Endodermal cell (in vitro differentiated cells): ENCODE measurements around the gene ARID3C. TPM values are rescaled to one million over a fixed set of nuclear protein-coding genes. Genes with fewer than 3 reads are reported as not detected.
A peak's percentile ranks its signal among the peaks of the same experiment; 100 is the strongest.

Experiments
- DNase-seq: peaks from one replicate; pipeline ENCODE4 v3.0.0-alpha.2; 2017
- H3K27ac ChIP-seq: 2 replicates; pipeline ENCODE4 v1.5.1; 2013; ENCODE audit warnings: mild to moderate bottlenecking, low read depth, low read length, moderate library complexity
- H3K27me3 ChIP-seq: 2 replicates; pipeline ENCODE4 v1.6.1; 2013; ENCODE audit warnings: mild to moderate bottlenecking, low read length, moderate library complexity; ENCODE audit not compliant: insufficient read depth, control insufficient read depth, poor library complexity, severe bottlenecking
- H3K36me3 ChIP-seq: 2 replicates; pipeline ENCODE4 v1.7.0; 2013; ENCODE audit warnings: mild to moderate bottlenecking, low read length, moderate library complexity; ENCODE audit not compliant: control insufficient read depth, insufficient read depth
- H3K4me1 ChIP-seq: one replicate; pipeline ENCODE4 v1.7.0; 2013; ENCODE audit warnings: low read length; ENCODE audit not compliant: control insufficient read depth, insufficient read depth
- H3K4me3 ChIP-seq: 2 replicates; pipeline ENCODE4 v1.5.1; 2013; ENCODE audit warnings: mild to moderate bottlenecking, low read length, moderate library complexity
- H3K9ac ChIP-seq: 2 replicates; pipeline ENCODE4 v1.6.1; 2013; ENCODE audit warnings: mild to moderate bottlenecking, low read length, moderate library complexity; ENCODE audit not compliant: poor library complexity, severe bottlenecking; ENCODE audit errors: extremely low read depth
- H3K9me3 ChIP-seq: 2 replicates; pipeline ENCODE4 v1.6.1; 2013; ENCODE audit warnings: mild to moderate bottlenecking, low read length, moderate library complexity; ENCODE audit not compliant: control insufficient read depth
- H3K27ac Mint-ChIP-seq: 2 replicates; pipeline ENCODE4 v1.8.0; 2020; ENCODE audit warnings: mixed read lengths
- H3K27me3 Mint-ChIP-seq: 2 replicates; pipeline ENCODE4 v1.8.0; 2021; ENCODE audit warnings: mild to moderate bottlenecking, mixed read lengths; ENCODE audit not compliant: insufficient read depth
- H3K36me3 Mint-ChIP-seq: 2 replicates; pipeline ENCODE4 v1.8.0; 2020; ENCODE audit warnings: low read depth, mixed read lengths
- H3K4me1 Mint-ChIP-seq: 2 replicates; pipeline ENCODE4 v1.8.0; 2020; ENCODE audit warnings: mixed read lengths
- H3K4me3 Mint-ChIP-seq: 2 replicates; pipeline ENCODE4 v1.8.0; 2020; ENCODE audit warnings: mild to moderate bottlenecking, moderate library complexity, mixed read lengths
- H3K9me3 Mint-ChIP-seq: 2 replicates; pipeline ENCODE4 v1.8.0; 2020; ENCODE audit warnings: mild to moderate bottlenecking, mixed read lengths
- WGBS, 2 experiments: methylation state at CpG; one replicate each; pipeline versions ENCODE4 v1.1.5 to v1.1.7; 2013; ENCODE audit warnings: missing lambda C conversion rate in 2 of 2, mixed read lengths in 1 of 2; ENCODE audit not compliant: insufficient coverage in 1 of 2, insufficient read length in 1 of 2; 5-methylcytosine and 5-hydroxymethylcytosine counted together
- total RNA-seq, 2 donors: library from RNA; stranded (reverse); fragmentation: NEBNext Ultra II Directional in 1 of 2; extraction: Animal tissue kit (Norgen Biotek cat#: 25700) in 1 of 2; gene quantifications; 2 replicates in 1 of 2; 3 replicates in 1 of 2; pipeline ENCODE4 v1.2.1, GENCODE V29; 2021
- TF ChIP-seq, protein P1 (sequence below): fragments of 200-600 bp; sonication (generic); conservative IDR thresholded peaks from 2 replicates; pipeline ENCODE4 v1.5.0; 2021; ENCODE audit warnings: antibody characterized with exemption, mild to moderate bottlenecking

ARID3C gene
- total RNA-seq, 2 donors from 2014 or later = 0.31 to 0.80 TPM

DNA sequence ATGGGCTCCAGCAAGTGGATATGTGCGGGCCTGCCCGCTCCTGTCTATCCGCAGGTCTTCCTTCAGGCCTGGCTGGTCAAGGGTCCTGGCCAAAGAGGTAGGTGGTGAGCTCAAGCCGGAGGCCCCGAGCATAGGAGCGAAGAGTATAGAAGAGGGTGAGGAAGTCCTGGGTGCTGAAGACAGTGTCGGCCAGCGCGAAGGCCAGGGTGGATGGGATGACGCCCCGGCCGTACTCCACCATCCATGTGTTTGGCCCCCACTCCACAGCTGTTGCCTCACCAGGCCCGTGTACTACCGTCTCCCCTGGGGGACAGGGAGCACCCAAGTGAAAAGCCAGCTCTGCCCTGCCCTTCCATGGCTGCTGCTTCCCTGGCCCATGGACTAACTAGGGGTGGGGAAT is 6.7 kb upstream of the ARID3C start:
- H3K36me3 Mint-ChIP-seq = peaks cover 11% of the 10 kb centered on the region
- H3K27me3 Mint-ChIP-seq = peaks cover 35% of the 10 kb centered on the region
- H3K4me1 ChIP-seq = no peaks in the 10 kb centered on the region
- TF ChIP-seq, protein P1, sequence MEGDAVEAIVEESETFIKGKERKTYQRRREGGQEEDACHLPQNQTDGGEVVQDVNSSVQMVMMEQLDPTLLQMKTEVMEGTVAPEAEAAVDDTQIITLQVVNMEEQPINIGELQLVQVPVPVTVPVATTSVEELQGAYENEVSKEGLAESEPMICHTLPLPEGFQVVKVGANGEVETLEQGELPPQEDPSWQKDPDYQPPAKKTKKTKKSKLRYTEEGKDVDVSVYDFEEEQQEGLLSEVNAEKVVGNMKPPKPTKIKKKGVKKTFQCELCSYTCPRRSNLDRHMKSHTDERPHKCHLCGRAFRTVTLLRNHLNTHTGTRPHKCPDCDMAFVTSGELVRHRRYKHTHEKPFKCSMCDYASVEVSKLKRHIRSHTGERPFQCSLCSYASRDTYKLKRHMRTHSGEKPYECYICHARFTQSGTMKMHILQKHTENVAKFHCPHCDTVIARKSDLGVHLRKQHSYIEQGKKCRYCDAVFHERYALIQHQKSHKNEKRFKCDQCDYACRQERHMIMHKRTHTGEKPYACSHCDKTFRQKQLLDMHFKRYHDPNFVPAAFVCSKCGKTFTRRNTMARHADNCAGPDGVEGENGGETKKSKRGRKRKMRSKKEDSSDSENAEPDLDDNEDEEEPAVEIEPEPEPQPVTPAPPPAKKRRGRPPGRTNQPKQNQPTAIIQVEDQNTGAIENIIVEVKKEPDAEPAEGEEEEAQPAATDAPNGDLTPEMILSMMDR = no peak
- H3K4me3 ChIP-seq = no peak overlapping the region
- no peak overlapping the region for H3K4me3 Mint-ChIP-seq
- H3K9me3 ChIP-seq = no peaks in the 10 kb centered on the region
- H3K36me3 ChIP-seq = no peaks in the 10 kb centered on the region
- 93 to 100% methylated on average over 3 to 14 of the region's 14 CpGs for WGBS, 2 experiments
- H3K27ac ChIP-seq = no peak overlapping the region
- H3K27me3 ChIP-seq = peaks cover 19% of the 10 kb centered on the region
- no peak for DNase-seq
- H3K27ac Mint-ChIP-seq = no peak overlapping the region
- H3K9me3 Mint-ChIP-seq = no peaks in the 10 kb centered on the region
- peaks cover 19% of the 10 kb centered on the region for H3K4me1 Mint-ChIP-seq
- no peak overlapping the region for H3K9ac ChIP-seq

DNA sequence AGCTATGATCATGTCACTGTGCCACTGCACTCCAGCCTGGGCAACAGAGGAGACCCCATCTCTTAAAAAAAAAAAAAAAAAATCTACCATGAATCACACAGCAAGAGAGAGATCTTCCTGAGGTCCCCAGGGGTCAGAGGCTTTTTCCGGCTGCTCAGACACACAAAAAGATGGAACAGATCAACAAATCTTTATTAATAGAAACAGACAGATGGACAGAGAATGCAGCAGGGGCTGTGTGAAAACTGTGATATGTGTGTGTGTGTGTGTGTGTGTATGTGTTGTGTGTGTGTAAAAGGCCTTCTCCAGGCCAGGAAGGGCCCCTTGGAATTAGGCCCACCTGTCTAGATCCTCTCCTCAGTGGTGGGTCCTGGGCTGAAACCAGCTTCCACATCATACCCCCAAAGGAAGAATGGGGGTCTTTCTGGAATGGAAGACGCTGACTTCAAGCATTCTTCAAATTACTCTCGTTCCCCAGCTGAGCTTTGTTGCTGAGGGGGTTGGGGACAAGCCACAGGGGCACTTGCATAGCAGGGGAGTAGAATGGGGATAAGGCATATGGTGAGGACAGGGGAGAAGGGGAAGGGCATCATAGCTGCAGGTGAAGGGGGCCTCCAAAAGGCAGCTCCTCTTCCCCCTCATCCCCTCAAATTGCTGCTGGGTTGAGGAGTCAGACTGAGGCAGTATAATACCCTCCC is 5.8 kb upstream of the ARID3C start:
- H3K4me3 ChIP-seq = no peak overlapping the region
- H3K27me3 ChIP-seq = peaks cover 27% of the 10 kb centered on the region
- Mint-ChIP-seq H3K36me3 (peaks cover 11% of the 10 kb centered on the region), H3K4me3 (no peak overlapping the region), H3K27ac (no peak overlapping the region), H3K27me3 (peaks cover 43% of the 10 kb centered on the region), H3K4me1 (peaks cover 24% of the 10 kb centered on the region), H3K9me3 (no peaks in the 10 kb centered on the region)
- 87% methylated on average over 3 of the region's 3 CpGs; no CpG with 5 or more reads in 1 of the 2 experiments for WGBS, 2 experiments
- no peaks in the 10 kb centered on the region for H3K9me3 ChIP-seq
- no peaks in the 10 kb centered on the region for H3K4me1 ChIP-seq
- TF ChIP-seq, protein P1 = no peak
- H3K27ac ChIP-seq = no peak overlapping the region
- no peak for DNase-seq
- no peaks in the 10 kb centered on the region for H3K36me3 ChIP-seq
- no peak overlapping the region for H3K9ac ChIP-seq

DNA sequence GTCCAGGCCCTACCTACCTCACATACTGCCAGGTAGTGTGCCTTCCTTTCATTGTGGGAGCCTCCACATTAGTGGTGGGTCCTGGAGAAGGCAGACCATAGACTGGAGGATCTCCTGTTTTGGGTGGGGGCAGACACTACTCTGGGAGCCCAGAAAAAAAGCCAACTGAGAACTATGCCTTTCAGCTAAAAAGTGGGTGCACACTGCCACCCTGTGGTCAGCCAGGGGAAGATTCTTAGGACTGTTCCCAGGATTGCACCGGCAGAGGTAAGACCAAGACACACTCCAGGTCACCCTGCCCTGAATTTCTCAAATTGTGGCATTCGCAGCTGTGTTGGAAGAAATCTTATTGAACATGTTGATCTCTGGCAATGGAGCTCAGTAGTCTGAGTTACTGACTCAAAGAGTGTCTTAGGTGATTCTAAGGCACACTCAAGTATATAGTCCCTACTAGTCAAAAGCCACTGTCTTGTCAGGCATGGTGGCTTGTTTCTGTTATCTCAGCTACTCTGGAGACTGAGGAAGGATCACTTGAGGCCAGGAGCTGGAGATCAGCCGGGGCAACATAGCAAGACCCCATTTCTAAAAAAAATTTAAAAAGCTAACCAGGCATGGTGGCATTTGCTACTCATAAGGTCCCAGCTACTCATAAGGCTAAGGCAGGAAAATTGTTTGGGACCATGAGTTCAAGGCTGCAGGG is 5.1 kb upstream of the ARID3C start:
- Mint-ChIP-seq H3K4me3 (no peak overlapping the region), H3K27ac (no peak overlapping the region), H3K36me3 (peaks cover 11% of the 10 kb centered on the region), H3K9me3 (no peaks in the 10 kb centered on the region), H3K27me3 (peaks cover 50% of the 10 kb centered on the region), H3K4me1 (peaks cover 28% of the 10 kb centered on the region)
- Histone ChIP-seq H3K27ac (no peak overlapping the region), H3K9ac (no peak overlapping the region), H3K36me3 (no peaks in the 10 kb centered on the region), H3K9me3 (no peaks in the 10 kb centered on the region), H3K4me3 (no peak overlapping the region), H3K4me1 (no peaks in the 10 kb centered on the region), H3K27me3 (peaks cover 34% of the 10 kb centered on the region)
- WGBS, 2 experiments = 22 to 56% methylated on average over 1 to 3 of the region's 3 CpGs
- TF ChIP-seq, protein P1 = peak; percentile 96
- peak; percentile 90 for DNase-seq
